GM23338 (cell line): ENCODE results near the gene SLC22A5. TPM values are rescaled to one million over a fixed set of nuclear protein-coding genes. Genes with fewer than 3 reads are reported as not detected.

ENCODE experiments used
- ATAC-seq: fragments of 200-7000 bp; cut with Tn5 transposase; 3 replicates; pipeline ENCODE4 v1.9.1; 2020
- DNase-seq: peaks from one replicate; pipeline ENCODE4 v3.0.0-alpha.2; 2015; ENCODE audit warnings: low spot score
- H2AFZ ChIP-seq: fragments of 200-600 bp; sonication (generic); 2 replicates; pipeline ENCODE4 v1.8.0; 2016; ENCODE audit warnings: antibody characterized with exemption, mild to moderate bottlenecking, moderate library complexity
- H3F3A ChIP-seq: fragments of 200-600 bp; sonication (generic); replicated peaks from 2 replicates; pipeline ENCODE4 v1.8.0; 2017; ENCODE audit warnings: antibody characterized with exemption, mixed run types, low read depth
- H3K27ac ChIP-seq: fragments of 200-600 bp; sonication (generic); 2 replicates; pipeline ENCODE4 v1.6.1; 2016; ENCODE audit warnings: low read depth
- H3K27me3 ChIP-seq: fragments of 200-600 bp; sonication (generic); 2 replicates; pipeline ENCODE4 v1.8.0; 2016; ENCODE audit warnings: mild to moderate bottlenecking, mixed run types, moderate library complexity; ENCODE audit not compliant: insufficient read depth
- H3K36me3 ChIP-seq: fragments of 200-600 bp; sonication (generic); 2 replicates; pipeline ENCODE4 v1.8.0; 2016; ENCODE audit warnings: mild to moderate bottlenecking; ENCODE audit not compliant: insufficient read depth
- H3K4me1 ChIP-seq: fragments of 200-600 bp; sonication (generic); 2 replicates; pipeline ENCODE4 v1.8.0; 2016; ENCODE audit warnings: mild to moderate bottlenecking, moderate library complexity; ENCODE audit not compliant: insufficient read depth
- H3K4me2 ChIP-seq: fragments of 200-600 bp; sonication (generic); 2 replicates; pipeline ENCODE4 v1.7.1; 2017; ENCODE audit warnings: mixed run types
- H3K4me3 ChIP-seq: fragments of 200-600 bp; sonication (generic); 2 replicates; pipeline ENCODE4 v1.6.1; 2016; ENCODE audit warnings: mixed run types
- H3K79me2 ChIP-seq: fragments of 200-600 bp; sonication (generic); replicated peaks from 2 replicates; pipeline ENCODE4 v1.8.0; 2017; ENCODE audit warnings: mild to moderate bottlenecking; ENCODE audit not compliant: insufficient read depth
- H3K9me2 ChIP-seq: fragments of 200-600 bp; sonication (generic); 2 replicates; pipeline ENCODE4 v1.8.0; 2017; ENCODE audit not compliant: insufficient read depth
- H4K20me1 ChIP-seq: fragments of 200-600 bp; sonication (generic); replicated peaks from 2 replicates; pipeline ENCODE4 v1.8.0; 2017; ENCODE audit warnings: mild to moderate bottlenecking; ENCODE audit not compliant: insufficient read depth
- H3K27ac Mint-ChIP-seq: 2 replicates; pipeline ENCODE4 v1.8.0; 2020; ENCODE audit warnings: inconsistent platforms, mild to moderate bottlenecking, moderate library complexity, mixed read lengths
- H3K27me3 Mint-ChIP-seq: 3 replicates; pipeline ENCODE4 v1.8.0; 2022; ENCODE audit warnings: low read depth, mild to moderate bottlenecking, moderate library complexity, mixed read lengths, inconsistent platforms; ENCODE audit not compliant: insufficient read depth, poor library complexity
- H3K36me3 Mint-ChIP-seq: 3 replicates; pipeline ENCODE4 v1.8.0; 2021; ENCODE audit warnings: low read depth, mild to moderate bottlenecking, inconsistent platforms, moderate library complexity, mixed read lengths
- H3K4me1 Mint-ChIP-seq: 3 replicates; pipeline ENCODE4 v1.8.0; 2020; ENCODE audit warnings: mild to moderate bottlenecking, inconsistent platforms, mixed read lengths
- H3K4me3 Mint-ChIP-seq: 3 replicates; pipeline ENCODE4 v1.8.0; 2021; ENCODE audit warnings: moderate library complexity, mild to moderate bottlenecking, inconsistent platforms, mixed read lengths
- H3K9me3 Mint-ChIP-seq: 3 replicates; pipeline ENCODE4 v1.8.0; 2020; ENCODE audit warnings: moderate library complexity, mild to moderate bottlenecking, inconsistent platforms, mixed read lengths
- CREB1 ChIP-seq: fragments of 250-450 bp; sonication (Bioruptor Pico); IDR thresholded peaks from 2 replicates; pipeline ENCODE4 v1.5.0; 2020; ENCODE audit warnings: low read depth, mild to moderate bottlenecking, moderate library complexity
- ETS1 ChIP-seq: IDR thresholded peaks from 2 replicates; pipeline ENCODE4 v1.6.1; 2016; ENCODE audit warnings: antibody characterized with exemption
- EZH2phosphoT487 ChIP-seq: fragments of 200-600 bp; sonication (generic); IDR thresholded peaks from one replicate; pipeline ENCODE4 v1.8.1; 2018; ENCODE audit warnings: antibody characterized with exemption; ENCODE audit not compliant: unreplicated experiment
- JUNB ChIP-seq: IDR thresholded peaks from one replicate; pipeline ENCODE4 v1.6.1; 2016; ENCODE audit warnings: antibody characterized with exemption; ENCODE audit not compliant: unreplicated experiment
- NANOG ChIP-seq: IDR thresholded peaks from 2 replicates; pipeline ENCODE4 v1.6.1; 2016; ENCODE audit warnings: antibody characterized with exemption, borderline replicate concordance
- POLR2AphosphoS5 ChIP-seq: IDR thresholded peaks from 2 replicates; pipeline ENCODE4 v1.6.1; 2016; ENCODE audit warnings: antibody characterized with exemption, low read depth
- STAT1 ChIP-seq: IDR thresholded peaks from one replicate; pipeline ENCODE4 v1.6.1; 2016; ENCODE audit warnings: antibody characterized with exemption; ENCODE audit not compliant: unreplicated experiment
- ZNF114 ChIP-seq: fragments of 250-450 bp; sonication (Bioruptor Pico); IDR thresholded peaks from 2 replicates; pipeline ENCODE4 v1.5.0; 2020; ENCODE audit warnings: mild to moderate bottlenecking, moderate library complexity
- ZNF331 ChIP-seq: fragments of 250-450 bp; sonication (Bioruptor Pico); IDR thresholded peaks from 2 replicates; pipeline ENCODE4 v1.5.0; 2020; ENCODE audit warnings: low read depth, mild to moderate bottlenecking, moderate library complexity
- ZNF462 ChIP-seq: fragments of 250-450 bp; sonication (Bioruptor Pico); IDR thresholded peaks from 2 replicates; pipeline ENCODE4 v1.5.0; 2020; ENCODE audit warnings: mild to moderate bottlenecking, moderate library complexity
- polyA plus RNA-seq: library from polyadenylated mRNA; unstranded; fragments of >200 nt; fragmentation: Nextera tagmentation; extraction: Ambion mirVana; gene quantifications from 2 replicates; pipeline ENCODE4 v1.2.1, GENCODE V29; 2016
- total RNA-seq: library from RNA; depleted of rRNA; stranded (reverse); fragments of >200 nt; shearing (Covaris generic); gene quantifications from 2 replicates; pipeline ENCODE4 v1.2.3, GENCODE V29; 2014
- TF ChIP-seq, protein P1 (sequence below): IDR thresholded peaks from one replicate; pipeline ENCODE4 v1.6.1; 2018; ENCODE audit warnings: antibody characterized with exemption; ENCODE audit not compliant: unreplicated experiment

The SLC22A5 gene
- total and polyA plus RNA-seq, 2 experiments from 2014 or later = 1.9 to 2.4 TPM

GRCh38 chr5:132405646-132406045 is 36.1 kb downstream of the SLC22A5 start (continued):
- TF ChIP-seq ZNF331 (CRISPR knock-in tag) (no peak), POLR2AphosphoS5 (no peak)

- Histone ChIP-seq H4K20me1 (no peaks in the 10 kb centered on the region), H3K4me3 (no peak overlapping the region), H3K4me1 (peaks cover 9% of the 10 kb centered on the region), H3K27ac (no peak overlapping the region), H2AFZ (no peak overlapping the region), H3K27me3 (no peaks in the 10 kb centered on the region), H3K4me2 (no peak overlapping the region), H3K36me3 (no peaks in the 10 kb centered on the region), H3F3A (0 out of 2 replicates have a peak, but pooled peaks cover 9% of the 10 kb centered on the region), H3K79me2 (no peaks in the 10 kb centered on the region), H3K9me2 (no peaks in the 10 kb centered on the region)
- no peak for ATAC-seq
- no peaks in the 10 kb centered on the region for H3K27me3 Mint-ChIP-seq
- peaks cover 4% of the 10 kb centered on the region; the same call in 1 of the 3 replicates for H3K9me3 Mint-ChIP-seq
- DNase-seq = no peak
- H3K36me3 Mint-ChIP-seq = no peaks in the 10 kb centered on the region
- H3K4me1 Mint-ChIP-seq = peaks cover 2% of the 10 kb centered on the region
- no peak overlapping the region for H3K27ac Mint-ChIP-seq
- TF ChIP-seq CREB1 (no peak), EZH2phosphoT487 (no peak), POLR2AphosphoS5 (no peak), STAT1 (no peak), ZNF114 (CRISPR knock-in tag) (no peak), ETS1 (no peak), JUNB (no peak), ZNF331 (CRISPR knock-in tag) (no peak), ZNF462 (CRISPR knock-in tag) (no peak), NANOG (no peak)
- TF ChIP-seq, protein P1, sequence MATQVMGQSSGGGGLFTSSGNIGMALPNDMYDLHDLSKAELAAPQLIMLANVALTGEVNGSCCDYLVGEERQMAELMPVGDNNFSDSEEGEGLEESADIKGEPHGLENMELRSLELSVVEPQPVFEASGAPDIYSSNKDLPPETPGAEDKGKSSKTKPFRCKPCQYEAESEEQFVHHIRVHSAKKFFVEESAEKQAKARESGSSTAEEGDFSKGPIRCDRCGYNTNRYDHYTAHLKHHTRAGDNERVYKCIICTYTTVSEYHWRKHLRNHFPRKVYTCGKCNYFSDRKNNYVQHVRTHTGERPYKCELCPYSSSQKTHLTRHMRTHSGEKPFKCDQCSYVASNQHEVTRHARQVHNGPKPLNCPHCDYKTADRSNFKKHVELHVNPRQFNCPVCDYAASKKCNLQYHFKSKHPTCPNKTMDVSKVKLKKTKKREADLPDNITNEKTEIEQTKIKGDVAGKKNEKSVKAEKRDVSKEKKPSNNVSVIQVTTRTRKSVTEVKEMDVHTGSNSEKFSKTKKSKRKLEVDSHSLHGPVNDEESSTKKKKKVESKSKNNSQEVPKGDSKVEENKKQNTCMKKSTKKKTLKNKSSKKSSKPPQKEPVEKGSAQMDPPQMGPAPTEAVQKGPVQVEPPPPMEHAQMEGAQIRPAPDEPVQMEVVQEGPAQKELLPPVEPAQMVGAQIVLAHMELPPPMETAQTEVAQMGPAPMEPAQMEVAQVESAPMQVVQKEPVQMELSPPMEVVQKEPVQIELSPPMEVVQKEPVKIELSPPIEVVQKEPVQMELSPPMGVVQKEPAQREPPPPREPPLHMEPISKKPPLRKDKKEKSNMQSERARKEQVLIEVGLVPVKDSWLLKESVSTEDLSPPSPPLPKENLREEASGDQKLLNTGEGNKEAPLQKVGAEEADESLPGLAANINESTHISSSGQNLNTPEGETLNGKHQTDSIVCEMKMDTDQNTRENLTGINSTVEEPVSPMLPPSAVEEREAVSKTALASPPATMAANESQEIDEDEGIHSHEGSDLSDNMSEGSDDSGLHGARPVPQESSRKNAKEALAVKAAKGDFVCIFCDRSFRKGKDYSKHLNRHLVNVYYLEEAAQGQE = no peak
- H3K4me3 Mint-ChIP-seq = no peak overlapping the region
Measured at GRCh38 chr5:132406144-132406783, 36.8 kb downstream of the SLC22A5 start.
